Neural progenitor cell (in vitro differentiated cells): ENCODE measurements around the gene KY.

ENCODE experiments used
- EZH2 ChIP-seq: fragments of 200-600 bp; sonication (generic); IDR thresholded peaks from 2 replicates; pipeline ENCODE4 v1.6.1; 2017; ENCODE audit warnings: antibody characterized with exemption, mild to moderate bottlenecking, moderate library complexity
- EZH2phosphoT487 ChIP-seq: fragments of 200-600 bp; sonication (generic); IDR thresholded peaks from 2 replicates; pipeline ENCODE4 v1.6.1; 2017; ENCODE audit warnings: antibody characterized with exemption
- TF ChIP-seq, protein P1 (sequence below): fragments of 200-600 bp; sonication (generic); IDR thresholded peaks from 2 replicates; pipeline ENCODE4 v1.5.1; 2017; ENCODE audit warnings: antibody characterized with exemption, mild to moderate bottlenecking

- TF ChIP-seq, protein P1, sequence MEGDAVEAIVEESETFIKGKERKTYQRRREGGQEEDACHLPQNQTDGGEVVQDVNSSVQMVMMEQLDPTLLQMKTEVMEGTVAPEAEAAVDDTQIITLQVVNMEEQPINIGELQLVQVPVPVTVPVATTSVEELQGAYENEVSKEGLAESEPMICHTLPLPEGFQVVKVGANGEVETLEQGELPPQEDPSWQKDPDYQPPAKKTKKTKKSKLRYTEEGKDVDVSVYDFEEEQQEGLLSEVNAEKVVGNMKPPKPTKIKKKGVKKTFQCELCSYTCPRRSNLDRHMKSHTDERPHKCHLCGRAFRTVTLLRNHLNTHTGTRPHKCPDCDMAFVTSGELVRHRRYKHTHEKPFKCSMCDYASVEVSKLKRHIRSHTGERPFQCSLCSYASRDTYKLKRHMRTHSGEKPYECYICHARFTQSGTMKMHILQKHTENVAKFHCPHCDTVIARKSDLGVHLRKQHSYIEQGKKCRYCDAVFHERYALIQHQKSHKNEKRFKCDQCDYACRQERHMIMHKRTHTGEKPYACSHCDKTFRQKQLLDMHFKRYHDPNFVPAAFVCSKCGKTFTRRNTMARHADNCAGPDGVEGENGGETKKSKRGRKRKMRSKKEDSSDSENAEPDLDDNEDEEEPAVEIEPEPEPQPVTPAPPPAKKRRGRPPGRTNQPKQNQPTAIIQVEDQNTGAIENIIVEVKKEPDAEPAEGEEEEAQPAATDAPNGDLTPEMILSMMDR: no peak
- TF ChIP-seq EZH2 (no peak), EZH2phosphoT487 (no peak)
Observed at GRCh38 chr3:134646086-134646485, 4.7 kb downstream of the KY start.
